ENCODE data around the gene COG1. TPM values are rescaled to one million over a fixed set of nuclear protein-coding genes. Genes with fewer than 3 reads are reported as not detected.

The COG1 gene
- total and polyA plus RNA-seq, 12 donors = 27.1 to 97.2 (median 58.0) TPM

DNA sequence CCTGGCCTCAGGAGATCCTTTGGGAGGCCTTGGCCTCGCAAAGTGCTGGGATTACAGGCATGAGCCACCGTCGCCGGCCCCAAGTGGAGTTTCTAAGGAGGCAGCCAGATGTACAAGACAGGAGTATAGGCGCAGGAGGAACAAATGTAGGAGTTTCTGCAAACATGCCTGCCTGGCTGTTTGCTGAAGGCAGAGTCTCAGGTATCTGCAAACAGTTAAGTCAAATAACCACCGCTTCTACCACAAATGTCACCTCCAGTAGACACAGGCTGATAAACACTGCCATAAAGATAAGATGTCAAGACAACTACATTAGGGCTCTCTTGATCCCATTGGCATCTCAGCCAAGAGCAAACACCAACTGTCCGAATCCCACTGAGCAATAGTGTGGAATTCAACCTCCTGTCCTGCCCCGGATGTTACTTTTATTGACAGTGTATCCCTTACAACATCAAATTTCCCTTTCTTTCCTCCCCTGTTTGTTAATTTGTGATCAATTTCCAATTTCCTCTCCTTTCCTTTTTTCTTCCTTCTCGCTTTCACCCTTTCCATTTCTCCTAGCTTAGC, 5.6 kb upstream of the COG1 start:
- Histone ChIP-seq H3K36me3 (no peaks in the 10 kb centered on the region), H3K4me1 (peaks cover 0 to 12% (median 8%) of the 10 kb centered on the region in 9 donors), H3K4me3 (no peak overlapping the region), H3K9me3 (no peaks in the 10 kb centered on the region), H3K27me3 (no peaks in the 10 kb centered on the region), H3K27ac (no peak overlapping the region)
- no peak for DNase-seq
- intact Hi-C loops (cut with DNase I) = loop anchor here in 5 of 10 donors (5.0 to 10.0 kb wide), 2 partner anchors 460 to 462 kb away; no protein-coding TSS in a partner anchor
- TF ChIP-seq, protein P1, sequence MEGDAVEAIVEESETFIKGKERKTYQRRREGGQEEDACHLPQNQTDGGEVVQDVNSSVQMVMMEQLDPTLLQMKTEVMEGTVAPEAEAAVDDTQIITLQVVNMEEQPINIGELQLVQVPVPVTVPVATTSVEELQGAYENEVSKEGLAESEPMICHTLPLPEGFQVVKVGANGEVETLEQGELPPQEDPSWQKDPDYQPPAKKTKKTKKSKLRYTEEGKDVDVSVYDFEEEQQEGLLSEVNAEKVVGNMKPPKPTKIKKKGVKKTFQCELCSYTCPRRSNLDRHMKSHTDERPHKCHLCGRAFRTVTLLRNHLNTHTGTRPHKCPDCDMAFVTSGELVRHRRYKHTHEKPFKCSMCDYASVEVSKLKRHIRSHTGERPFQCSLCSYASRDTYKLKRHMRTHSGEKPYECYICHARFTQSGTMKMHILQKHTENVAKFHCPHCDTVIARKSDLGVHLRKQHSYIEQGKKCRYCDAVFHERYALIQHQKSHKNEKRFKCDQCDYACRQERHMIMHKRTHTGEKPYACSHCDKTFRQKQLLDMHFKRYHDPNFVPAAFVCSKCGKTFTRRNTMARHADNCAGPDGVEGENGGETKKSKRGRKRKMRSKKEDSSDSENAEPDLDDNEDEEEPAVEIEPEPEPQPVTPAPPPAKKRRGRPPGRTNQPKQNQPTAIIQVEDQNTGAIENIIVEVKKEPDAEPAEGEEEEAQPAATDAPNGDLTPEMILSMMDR (IDR thresholded peaks at IDR 0.05) = no peak
- no peak for ATAC-seq
- 79 to 84% methylated on average over 9 of the region's 9 CpGs for WGBS, 2 donors

DNA sequence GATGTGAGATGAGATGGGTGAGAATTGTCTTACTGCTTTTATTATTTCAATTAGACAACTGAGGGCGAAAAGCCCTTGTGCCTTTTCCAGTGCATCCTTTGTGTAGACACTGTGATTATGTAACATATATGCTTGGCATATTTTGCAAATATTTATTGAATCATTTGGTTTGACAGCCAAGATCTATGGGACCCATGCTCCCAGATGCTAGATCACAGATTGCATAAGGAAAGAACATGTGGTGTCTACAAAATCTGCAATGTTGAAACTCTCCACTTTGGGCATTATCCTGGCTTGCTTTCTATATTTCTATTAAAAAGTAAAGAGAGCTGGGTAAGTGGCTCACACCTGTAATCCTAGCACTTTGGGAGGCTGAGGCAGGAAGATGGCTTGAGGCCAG, 4.8 kb upstream of the COG1 start:
- Histone ChIP-seq H3K9me3 (no peaks in the 10 kb centered on the region), H3K27ac (no peak overlapping the region), H3K4me3 (no peak overlapping the region), H3K27me3 (no peaks in the 10 kb centered on the region), H3K36me3 (no peaks in the 10 kb centered on the region), H3K4me1 (peaks cover 0 to 12% (median 8%) of the 10 kb centered on the region in 9 donors)
- 95 to 100% methylated on average over 1 of the region's 1 CpG for whole genome bisulfite sequencing, 2 donors
- TF ChIP-seq, protein P1 (IDR thresholded peaks at IDR 0.05) = no peak
- no peak for DNase-seq
- intact Hi-C loops (cut with DNase I) = loop anchor here in 6 of 10 donors (2.0 to 10.0 kb wide), 3 partner anchors 461 to 463 kb away; no protein-coding TSS in a partner anchor
- ATAC-seq = no peak

DNA sequence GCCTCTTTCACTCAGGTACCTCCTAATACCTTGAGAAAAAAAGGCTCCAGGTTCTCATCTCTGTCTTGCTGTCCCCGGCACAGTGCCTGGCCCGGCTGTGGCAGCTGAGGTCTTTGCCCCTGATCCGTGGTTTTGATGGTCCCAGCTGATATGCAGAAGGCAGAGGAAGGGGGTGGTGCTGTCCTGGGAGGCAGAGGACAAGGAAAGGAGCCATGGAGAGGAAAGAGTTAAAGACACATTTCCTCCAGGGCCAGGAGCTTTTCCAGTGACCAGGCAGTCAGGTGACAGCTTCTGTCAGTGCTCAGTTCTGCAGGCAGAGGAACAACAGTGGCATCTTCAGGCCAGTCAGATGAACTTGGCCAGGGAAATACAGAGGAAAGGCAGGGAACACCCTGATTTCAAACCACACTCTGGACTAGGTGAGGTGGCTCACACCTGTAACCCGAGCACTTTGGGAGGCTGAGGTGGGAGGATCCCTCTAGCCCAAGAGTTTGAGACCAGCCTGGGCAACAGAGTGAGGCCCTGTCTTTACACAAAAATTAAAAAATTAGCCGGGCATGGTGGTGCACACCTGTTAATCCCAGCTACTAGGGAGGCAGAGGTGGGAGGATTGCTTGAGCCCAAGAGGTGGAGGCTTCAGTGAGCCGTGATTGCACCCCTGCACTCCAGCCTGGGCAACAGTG, 3.3 kb upstream of the COG1 start:
- Histone ChIP-seq H3K27me3 (no peaks in the 10 kb centered on the region), H3K9me3 (no peaks in the 10 kb centered on the region), H3K4me3 (no peak overlapping the region), H3K4me1 (peaks cover 3 to 20% (median 15%) of the 10 kb centered on the region in 9 donors), H3K36me3 (no peaks in the 10 kb centered on the region), H3K27ac (no peak overlapping the region)
- DNase-seq (no peak), ATAC-seq (peak in 2 of 8 donors; percentile 24 to 26)
- intact Hi-C loops (cut with DNase I) = loop anchor here in 8 of 10 donors (2.0 to 10.0 kb wide), 9 partner anchors 43 to 632 kb away; partner anchors contain the start of gene CDC42EP4 (in 1 of the 8)
- WGBS, 2 donors = 79% methylated on average over 6 of the region's 6 CpGs
- TF ChIP-seq, protein P1 (IDR thresholded peaks at IDR 0.05) = peak in 8 of 9 donors; percentile 8 to 60 (median 44)

DNA sequence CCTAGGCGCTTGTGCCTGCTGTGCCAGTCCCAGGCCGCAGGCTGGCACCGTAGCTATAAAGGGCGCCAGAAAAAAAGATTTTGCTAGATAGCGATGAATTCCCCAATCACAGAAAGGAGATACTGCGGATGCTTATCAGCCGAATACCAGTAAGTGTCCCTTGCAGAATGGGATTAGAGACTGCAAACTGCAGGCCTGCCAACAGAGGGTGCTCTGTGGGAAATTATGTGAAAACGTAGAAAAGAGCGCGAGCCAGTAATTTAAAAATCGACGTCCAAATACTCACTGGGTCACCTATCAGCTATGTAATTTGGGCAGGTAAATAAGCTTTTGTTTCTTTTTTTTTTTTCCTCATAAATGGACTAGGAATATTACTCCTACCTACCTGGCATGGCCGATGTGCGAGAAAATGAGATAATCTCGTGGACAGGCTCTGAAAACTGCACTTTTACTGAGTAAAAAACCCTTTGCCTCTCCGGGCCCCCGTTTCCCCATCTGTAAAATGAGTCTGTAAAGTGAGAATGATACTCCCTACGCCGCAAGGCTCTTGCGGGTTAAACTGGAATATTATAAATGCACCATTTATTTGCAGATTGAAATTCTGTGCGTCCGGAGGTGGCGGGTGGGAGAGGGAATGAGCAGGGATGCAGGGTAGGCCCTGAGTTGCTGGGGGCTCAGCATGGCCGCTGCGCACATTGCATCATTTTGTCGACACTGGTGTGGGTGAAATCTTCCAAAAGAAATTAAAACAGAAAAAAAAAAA, 1.2 kb upstream of the COG1 start:
- Histone ChIP-seq H3K9me3 (no peaks in the 10 kb centered on the region), H3K36me3 (peaks cover 0 to 13% (median 4%) of the 10 kb centered on the region in 9 donors), H3K4me3 (peak overlapping the region; percentile 67 to 98 (median 92)), H3K27ac (peak overlapping the region in 9 of 10 donors; percentile 77 to 96 (median 91)), H3K4me1 (peaks cover 3 to 25% (median 15%) of the 10 kb centered on the region in 9 donors), H3K27me3 (no peaks in the 10 kb centered on the region)
- 7 to 11% methylated on average over 26 of the region's 26 CpGs for WGBS, 2 donors
- peak; percentile 55 to 67 for DNase-seq
- ATAC-seq = peak in 7 of 8 donors; percentile 9 to 56 (median 36)
- intact Hi-C loops (cut with DNase I) = loop anchor here in 6 of 10 donors (2.0 to 5.0 kb wide), 7 partner anchors 41 to 634 kb away; partner anchors contain the start of gene CDC42EP4 (in 1 of the 6)
- TF ChIP-seq, protein P1 (IDR thresholded peaks at IDR 0.05) = peak; percentile 76 to 92 (median 82)
